ENCODE data around the gene ATP6V0A4.

DNA sequence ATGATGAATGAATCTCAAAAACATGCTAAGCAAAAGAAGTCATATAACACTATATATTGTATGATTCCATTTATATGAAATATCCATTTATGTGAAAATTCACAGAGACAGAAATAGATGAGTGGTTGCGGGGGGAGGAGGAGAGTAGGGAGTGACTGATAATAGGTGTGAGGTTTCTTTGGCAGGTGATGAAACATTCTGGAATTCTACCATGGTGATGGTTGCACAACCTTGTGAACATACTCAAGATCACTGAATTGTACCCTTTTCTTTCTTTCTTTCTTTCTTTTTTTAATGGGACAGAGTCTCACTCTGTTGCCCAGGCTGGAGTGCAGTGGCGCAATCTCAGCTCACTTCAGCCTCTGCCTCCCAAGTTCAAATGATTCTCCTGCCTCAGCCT, 107.5 kb downstream of the ATP6V0A4 start:
- TF ChIP-seq, protein P1, sequence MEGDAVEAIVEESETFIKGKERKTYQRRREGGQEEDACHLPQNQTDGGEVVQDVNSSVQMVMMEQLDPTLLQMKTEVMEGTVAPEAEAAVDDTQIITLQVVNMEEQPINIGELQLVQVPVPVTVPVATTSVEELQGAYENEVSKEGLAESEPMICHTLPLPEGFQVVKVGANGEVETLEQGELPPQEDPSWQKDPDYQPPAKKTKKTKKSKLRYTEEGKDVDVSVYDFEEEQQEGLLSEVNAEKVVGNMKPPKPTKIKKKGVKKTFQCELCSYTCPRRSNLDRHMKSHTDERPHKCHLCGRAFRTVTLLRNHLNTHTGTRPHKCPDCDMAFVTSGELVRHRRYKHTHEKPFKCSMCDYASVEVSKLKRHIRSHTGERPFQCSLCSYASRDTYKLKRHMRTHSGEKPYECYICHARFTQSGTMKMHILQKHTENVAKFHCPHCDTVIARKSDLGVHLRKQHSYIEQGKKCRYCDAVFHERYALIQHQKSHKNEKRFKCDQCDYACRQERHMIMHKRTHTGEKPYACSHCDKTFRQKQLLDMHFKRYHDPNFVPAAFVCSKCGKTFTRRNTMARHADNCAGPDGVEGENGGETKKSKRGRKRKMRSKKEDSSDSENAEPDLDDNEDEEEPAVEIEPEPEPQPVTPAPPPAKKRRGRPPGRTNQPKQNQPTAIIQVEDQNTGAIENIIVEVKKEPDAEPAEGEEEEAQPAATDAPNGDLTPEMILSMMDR (IDR thresholded peaks at IDR 0.05), result no peak
- TF ChIP-seq POLR2A (IDR thresholded peaks at IDR 0.05), result no peak
